ENCODE measurements around the gene ATP11A. TPM values are rescaled to one million over a fixed set of nuclear protein-coding genes. Genes with fewer than 3 reads are reported as not detected.

The ATP11A gene
- total and polyA plus RNA-seq, 2 experiments from 2014 or later: 12.3 to 52.6 TPM

- H3K9me3 Mint-ChIP-seq: no peaks in the 10 kb centered on the region
These were observed 44.0 kb downstream of the ATP11A start for GRCh38 chr13:112733661-112734379.

More at GRCh38 chr13:112733661-112734379, 44.0 kb downstream of the ATP11A start:
- H4K20me1 ChIP-seq (replicated peaks; ENCODE audit: insufficient read depth): no peaks in the 10 kb centered on the region
- peaks cover 17% of the 10 kb centered on the region; the same call in 1 of the 2 replicates for H3F3A ChIP-seq (replicated peaks; ENCODE audit: low read depth)
- H3K36me3 ChIP-seq (ENCODE audit: insufficient read depth): no peaks in the 10 kb centered on the region
- no peaks in the 10 kb centered on the region for H3K27me3 ChIP-seq (ENCODE audit: insufficient read depth)
- peaks cover 79% of the 10 kb centered on the region for H3K79me2 ChIP-seq (replicated peaks; ENCODE audit: insufficient read depth)
- H3K4me2 ChIP-seq: peak overlapping the region; percentile 49
- H3K4me3 ChIP-seq: no peak overlapping the region
- peak overlapping the region; percentile 57 for H3K4me3 Mint-ChIP-seq
- ATAC-seq (peak; percentile 69), DNase-seq (ENCODE audit: low spot score) (peak; percentile 83)
- peak overlapping the region; percentile 96 for H3K27ac ChIP-seq (ENCODE audit: low read depth)
- TF ChIP-seq EZH2phosphoT487 (IDR thresholded peaks at IDR 0.05; ENCODE audit: unreplicated experiment) (no peak), ZNF331 (CRISPR knock-in tag; IDR thresholded peaks at IDR 0.05; ENCODE audit: low read depth) (no peak), NANOG (IDR thresholded peaks at IDR 0.05; ENCODE audit: borderline replicate concordance) (no peak), POLR2AphosphoS5 (IDR thresholded peaks at IDR 0.05; ENCODE audit: low read depth) (peak; percentile 52; the same call in 1 of the 2 replicates), CREB1 (CRISPR knock-in tag; IDR thresholded peaks at IDR 0.05; ENCODE audit: low read depth) (peak; percentile 26; the same call in 1 of the 2 replicates), EZH2 (IDR thresholded peaks at IDR 0.05; ENCODE audit: low read depth, unreplicated experiment) (no peak), ZNF462 (CRISPR knock-in tag; IDR thresholded peaks at IDR 0.05) (peak; percentile 63; the same call in 1 of the 2 replicates), CTCF (conservative IDR thresholded peaks at IDR 0.05; ENCODE audit: low read depth in 2 of 2) (no peak)
- H3K4me1 ChIP-seq (ENCODE audit: insufficient read depth): peaks cover 57% of the 10 kb centered on the region
- peaks cover 17% of the 10 kb centered on the region for H3K27me3 Mint-ChIP-seq (ENCODE audit: insufficient read depth, low read depth, poor library complexity)
- no peaks in the 10 kb centered on the region for H3K9me2 ChIP-seq (ENCODE audit: insufficient read depth)
- H3K36me3 Mint-ChIP-seq (ENCODE audit: low read depth): peaks cover 7% of the 10 kb centered on the region; the same call in 1 of the 3 replicates
- H3K27ac Mint-ChIP-seq: peak overlapping the region; percentile 96
- H3K4me1 Mint-ChIP-seq: peaks cover 94% of the 10 kb centered on the region
- H2AFZ ChIP-seq: no peak overlapping the region

Data from GM23338 (cell line).